HG02938 (cell line): Measurements from ENCODE around the gene EMC10.
A peak's percentile ranks its signal among the peaks of the same experiment; 100 is the strongest.
"Not testable (repeated sequence)": the region's sequence is repeated elsewhere in the genome, so short reads cannot be mapped to it uniquely, and the experiment has no call there.

Source experiments
- ATAC-seq: cut with Tn5 transposase; IDR thresholded peaks from one replicate; pipeline ENCODE4 v1.9.1; 2021; ENCODE audit warnings: mild to moderate bottlenecking, moderate library complexity; ENCODE audit not compliant: unreplicated experiment

The EMC10 gene

DNA sequence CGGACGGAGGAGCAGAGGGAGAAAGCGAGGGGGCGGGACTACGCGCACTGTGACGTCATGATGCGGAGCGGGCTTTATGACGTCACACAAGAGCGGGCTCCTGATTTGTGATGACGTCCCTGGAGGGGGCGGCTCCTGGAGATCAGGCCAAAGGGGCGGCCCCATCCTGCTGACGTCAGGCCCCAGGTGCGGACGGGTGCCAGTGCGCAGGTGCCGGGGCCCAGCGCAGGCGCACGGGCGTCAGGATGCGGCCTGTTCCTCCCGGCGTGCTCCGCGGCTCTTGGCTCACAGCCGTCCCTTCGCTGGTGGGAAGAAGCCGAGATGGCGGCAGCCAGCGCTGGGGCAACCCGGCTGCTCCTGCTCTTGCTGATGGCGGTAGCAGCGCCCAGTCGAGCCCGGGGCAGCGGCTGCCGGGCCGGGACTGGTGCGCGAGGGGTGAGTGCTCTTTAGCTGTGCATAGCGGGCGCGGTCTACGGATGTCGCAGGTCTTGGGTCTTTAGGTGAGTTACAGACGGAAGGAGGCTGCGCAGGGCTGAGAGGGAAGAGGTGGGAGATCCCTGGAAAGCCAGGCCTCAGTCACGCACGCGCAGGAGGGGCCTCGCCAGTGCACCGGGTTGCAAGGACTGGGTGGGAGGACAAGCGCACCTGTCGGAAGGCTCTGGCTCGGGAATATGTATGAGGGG is at the start of gene EMC10, which contains the start of gene GARIN5A:
Gene EMC10, plus strand, starts transcription at position 284 of the 683 bp plus-strand sequence. Its CDS starts 38 bp downstream, at position 322.
Gene GARIN5A, minus strand, starts transcription at position 625 of the 683 bp plus-strand sequence. Its CDS starts 460 bp downstream, at position 165.
- peak; percentile 77 for ATAC-seq

DNA sequence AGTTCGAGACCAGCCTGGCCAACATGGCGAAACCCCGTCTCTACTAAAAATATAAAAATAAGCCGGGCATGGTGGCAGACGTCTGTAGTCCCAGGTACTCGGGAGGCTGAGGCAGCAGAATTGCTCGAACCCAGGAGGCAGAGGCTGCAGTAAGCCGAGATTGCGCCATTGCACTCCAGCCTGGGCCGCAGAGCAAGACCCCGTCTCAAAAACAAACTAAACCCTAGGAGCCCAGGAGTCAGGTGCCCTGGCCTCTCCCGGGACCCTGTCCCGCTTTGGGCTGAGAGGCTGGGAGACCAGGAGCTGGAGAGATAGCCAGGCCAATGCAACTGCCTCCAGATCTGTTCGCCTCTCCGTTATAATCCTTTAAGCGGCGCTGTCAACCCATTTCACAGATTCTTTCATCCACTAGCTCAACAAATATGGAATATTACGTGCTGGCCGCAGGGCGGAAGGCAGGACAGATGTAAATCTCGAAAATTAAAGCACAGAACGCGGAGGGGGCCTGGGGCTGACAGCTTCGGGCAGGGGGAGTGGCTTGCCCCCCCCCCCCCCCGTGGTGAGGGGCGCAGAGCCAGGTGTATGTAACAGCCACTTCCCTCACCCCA is 48.9 kb upstream of the EMC10 start:
- no peak for ATAC-seq

DNA sequence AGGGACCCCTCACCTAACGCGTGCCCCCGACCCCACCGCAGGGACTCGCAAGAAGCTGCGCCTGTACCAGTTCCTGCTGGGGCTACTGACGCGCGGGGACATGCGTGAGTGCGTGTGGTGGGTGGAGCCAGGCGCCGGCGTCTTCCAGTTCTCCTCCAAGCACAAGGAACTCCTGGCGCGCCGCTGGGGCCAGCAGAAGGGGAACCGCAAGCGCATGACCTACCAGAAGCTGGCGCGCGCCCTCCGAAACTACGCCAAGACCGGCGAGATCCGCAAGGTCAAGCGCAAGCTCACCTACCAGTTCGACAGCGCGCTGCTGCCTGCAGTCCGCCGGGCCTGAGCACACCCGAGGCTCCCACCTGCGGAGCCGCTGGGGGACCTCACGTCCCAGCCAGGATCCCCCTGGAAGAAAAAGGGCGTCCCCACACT is 48.3 kb upstream of the EMC10 start:
- ATAC-seq = no peak

DNA sequence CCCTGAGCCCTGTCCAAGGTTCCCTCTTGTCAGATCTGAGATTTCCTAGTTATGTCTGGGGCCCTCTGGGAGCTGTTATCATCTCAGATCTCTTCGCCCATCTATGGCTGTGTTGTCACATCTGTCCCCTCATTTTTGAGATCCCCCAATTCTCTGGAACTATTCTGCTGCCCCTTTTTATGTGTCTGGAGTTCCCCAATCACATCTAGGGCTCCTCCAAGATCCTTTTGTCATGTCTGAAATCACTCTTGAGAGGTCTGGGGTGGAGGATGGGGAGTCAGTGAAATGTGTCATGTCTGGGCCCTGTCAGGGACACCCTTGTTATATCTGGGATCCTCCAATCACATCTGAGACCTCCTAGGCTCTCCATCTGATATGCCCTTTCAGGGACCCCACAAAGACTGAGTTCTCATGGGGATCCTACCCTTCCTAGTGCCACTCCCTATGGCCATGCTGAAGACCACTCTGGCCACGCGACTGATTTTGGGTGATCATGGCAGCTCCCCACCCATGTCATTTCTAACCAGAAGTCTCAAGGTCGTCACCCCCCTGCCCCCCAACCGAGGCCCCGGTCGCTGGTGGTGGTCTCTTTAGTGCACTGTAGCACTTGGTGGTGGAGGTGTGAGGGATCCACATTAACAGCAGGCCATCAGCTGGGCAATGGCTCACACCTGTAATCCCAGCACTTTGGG is 47.4 kb upstream of the EMC10 start:
- no peak for ATAC-seq

DNA sequence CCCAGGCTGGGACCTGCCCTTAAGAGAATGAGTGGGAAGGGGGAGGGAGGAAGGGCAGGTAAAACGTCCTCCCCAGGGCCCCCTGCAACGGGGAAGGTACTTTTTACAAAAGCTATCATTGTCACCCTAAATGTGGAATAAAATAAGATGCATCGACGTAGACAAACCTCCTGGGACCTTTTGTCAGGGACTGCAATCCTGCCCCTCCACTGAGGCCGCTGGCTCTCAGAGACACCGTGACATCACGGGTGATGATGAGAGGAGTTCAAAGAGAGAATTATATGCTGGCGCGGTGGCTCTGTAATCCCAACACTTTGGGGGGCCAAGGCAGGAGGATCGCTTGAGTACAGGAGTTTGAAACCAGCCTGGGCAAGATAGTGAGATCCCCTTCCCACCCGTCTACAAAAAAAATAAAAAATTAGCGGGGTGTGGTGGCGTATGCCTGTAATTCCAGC is 45.4 kb upstream of the EMC10 start:
- no peak for ATAC-seq

DNA sequence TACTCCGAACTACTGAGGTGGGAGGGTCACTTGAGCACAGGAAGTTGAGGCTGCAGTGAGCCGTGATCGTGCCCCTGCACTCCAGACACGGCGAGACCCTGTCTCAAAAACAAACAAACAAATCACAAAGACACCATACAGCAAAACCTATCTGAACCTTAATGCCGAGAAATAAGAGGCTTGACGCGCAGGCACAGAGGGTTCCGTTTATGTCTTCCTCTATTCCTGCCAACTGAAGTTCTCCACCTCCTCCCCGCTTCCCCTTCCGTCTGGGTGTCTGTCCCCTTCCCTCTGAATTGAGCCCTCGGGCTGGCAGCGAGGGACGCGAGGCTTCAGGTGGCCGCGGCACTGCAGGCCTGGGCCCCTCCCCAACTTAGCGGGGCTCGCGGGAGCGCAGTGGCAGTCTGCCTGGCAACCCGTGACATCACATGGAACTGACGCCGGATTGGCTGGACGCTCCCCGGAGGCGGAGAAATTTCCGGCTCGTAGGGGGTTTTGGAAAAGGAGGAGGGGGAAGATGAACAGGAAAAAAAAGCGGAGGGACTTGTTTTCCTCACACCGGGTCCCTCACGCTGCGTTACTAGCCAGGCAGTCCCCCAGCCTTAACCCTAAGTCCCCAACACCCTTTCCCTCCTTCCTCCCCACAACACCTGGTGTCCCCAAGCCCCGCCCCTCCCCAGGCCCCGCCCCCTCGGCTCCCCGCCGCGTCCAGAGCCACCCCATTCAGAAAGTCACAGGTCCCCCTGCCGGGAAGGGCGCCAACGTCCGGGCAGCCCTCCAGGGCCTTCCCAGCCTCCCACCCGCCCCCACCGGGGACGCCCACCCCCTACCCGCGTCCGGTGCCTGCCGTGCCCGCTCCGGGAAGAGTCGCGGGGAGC is 44.7 kb upstream of the EMC10 start:
- ATAC-seq = peak; percentile 64

DNA sequence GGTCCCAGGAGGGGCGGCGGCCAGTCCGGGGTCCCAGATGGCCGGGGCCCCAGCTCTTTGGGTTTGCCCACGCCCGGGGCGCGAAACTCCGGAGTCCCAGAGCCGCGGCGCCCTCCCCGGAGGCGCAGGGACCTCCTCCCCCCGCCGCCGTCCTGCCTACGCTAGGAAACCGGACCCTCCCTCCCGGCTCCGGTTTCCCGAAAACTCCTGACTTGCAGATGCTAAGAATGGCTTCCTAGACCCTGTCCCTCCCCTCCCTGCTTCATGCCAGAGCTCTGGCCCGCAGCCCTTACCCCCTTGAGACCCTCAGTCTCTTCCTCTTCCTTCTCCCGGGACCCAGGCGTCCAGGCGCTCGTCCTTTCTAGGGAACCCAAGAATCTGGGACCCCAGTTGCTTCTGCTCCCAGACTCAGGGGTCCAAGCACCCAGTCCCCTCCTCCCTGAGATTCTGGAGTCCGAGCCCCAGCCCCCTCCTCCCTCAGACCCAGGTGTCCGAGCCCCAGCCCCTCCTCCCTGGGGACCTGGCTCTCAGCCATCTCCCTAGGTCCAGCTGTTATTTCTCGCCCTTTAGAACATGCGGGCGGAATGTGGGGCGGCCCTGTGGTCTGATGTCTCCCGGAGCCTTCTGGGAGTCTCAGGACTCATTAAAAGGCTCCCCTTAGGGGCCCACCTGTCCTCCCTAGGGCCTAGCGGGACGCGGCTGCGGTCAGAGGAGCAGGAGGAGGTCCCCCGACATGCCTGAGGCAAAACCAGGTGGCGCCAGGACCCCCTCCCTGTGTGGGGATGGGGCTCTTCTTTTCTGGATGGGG is 43.9 kb upstream of the EMC10 start, which contains the start of gene MYBPC2:
Gene MYBPC2, plus strand, starts transcription at position 672 of the 808 bp plus-strand sequence. Its CDS starts 62 bp downstream, at position 734.
- no peak for ATAC-seq

DNA sequence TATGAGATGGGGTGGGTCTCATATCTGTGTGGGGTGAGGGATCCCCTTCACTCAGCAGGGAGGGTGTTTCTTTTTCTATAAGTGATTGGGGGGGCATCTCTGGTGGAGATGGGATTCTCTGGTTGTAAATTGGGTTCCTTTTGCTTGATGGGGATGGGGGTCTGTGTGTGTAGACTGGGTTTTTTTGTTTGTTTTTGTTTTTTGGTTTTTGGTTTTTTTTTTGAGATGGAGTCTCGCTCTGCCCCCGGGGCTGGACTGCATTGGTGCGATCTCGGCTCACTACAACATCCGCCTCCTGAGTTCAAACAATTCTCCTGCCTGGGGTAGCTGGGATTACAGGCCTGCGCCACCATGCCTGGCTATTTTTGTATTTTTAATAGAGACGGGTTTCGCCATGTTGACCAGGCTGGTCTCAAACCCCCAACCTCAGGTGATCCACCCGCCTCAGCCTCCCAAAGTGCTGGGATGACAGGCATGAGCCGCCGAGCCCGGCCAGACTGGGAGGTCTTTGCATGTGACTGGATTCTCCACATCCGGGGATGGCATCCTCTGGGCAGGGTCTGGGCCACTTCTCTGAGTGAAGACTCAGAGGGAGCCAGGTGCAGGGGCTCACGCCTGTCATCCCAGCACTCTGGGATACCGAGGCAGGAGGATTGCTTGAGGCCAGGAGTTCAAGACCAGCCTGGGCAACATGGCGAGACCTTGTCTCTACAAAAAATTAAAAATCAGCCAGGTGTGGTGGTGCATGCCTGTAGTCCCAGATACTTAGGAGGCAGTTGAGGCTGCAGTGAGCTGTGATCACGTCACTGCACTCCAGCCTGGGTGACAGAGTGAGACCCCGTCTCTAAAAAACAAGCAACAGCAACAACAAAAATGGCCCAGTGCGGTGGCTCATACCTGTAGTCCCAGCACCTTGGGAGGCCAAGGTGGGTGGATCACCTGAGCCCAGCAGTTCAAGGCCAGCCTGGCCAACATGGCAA is 42.8 kb upstream of the EMC10 start:
- no peak for ATAC-seq

DNA sequence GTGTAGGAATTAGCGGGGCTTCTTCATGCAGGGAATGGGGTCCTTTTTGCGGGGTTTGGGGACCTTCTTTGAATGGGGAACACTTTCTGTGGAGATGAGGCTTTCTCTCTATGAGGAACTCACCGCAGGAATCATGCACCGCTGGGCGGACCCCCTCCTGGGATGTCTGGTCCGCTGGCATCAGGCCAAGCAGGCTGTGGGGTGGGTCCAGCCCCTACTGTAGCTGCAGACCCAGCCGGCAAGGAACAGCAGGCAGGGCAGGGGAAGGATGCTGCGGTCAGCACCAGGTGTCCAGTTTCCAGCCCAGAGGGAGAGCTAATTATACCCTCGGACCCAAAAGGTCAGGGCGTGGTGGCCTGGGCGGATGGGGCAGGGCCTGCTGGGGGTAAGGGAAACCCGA is 41.8 kb upstream of the EMC10 start:
- ATAC-seq = no peak

DNA sequence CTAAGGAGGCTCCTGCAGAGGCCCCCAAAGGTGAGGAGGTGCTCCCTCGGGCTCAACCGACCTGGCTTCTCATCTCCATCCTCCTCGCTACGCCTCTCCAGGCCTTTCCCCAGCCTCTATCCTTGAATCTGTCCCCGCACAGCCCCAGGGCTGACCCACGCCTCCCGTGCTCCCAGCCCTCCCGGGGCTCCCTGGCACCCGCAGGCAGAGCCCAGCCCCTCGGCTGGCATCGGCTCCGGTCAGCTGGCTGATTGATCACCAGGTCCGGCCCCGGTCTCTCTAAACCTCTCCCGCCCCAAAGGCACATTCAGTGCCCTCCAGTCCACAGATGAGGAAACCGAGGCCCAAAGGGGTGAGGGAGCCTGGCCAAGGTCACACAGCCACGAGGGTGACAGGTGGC is 41.1 kb upstream of the EMC10 start:
- ATAC-seq = no peak

DNA sequence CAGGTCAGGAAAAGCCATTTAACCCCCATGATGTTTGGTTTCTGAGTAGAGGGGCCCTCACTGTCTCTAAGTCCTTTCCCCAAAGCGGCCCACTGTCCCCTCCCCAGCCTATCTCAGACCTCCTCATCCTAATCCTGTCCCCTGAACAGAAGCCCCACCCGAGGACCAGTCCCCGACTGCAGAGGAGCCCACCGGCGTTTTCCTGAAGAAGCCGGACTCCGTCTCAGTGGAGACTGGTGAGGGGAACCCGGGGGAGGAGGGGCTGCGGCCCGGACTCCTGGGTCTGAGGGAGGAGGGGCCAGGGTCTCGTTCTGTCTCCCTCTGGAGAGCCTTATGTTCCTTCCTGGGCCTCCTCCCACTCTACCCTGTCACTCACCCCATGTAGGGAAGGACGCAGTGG is 40.7 kb upstream of the EMC10 start:
- no peak for ATAC-seq

DNA sequence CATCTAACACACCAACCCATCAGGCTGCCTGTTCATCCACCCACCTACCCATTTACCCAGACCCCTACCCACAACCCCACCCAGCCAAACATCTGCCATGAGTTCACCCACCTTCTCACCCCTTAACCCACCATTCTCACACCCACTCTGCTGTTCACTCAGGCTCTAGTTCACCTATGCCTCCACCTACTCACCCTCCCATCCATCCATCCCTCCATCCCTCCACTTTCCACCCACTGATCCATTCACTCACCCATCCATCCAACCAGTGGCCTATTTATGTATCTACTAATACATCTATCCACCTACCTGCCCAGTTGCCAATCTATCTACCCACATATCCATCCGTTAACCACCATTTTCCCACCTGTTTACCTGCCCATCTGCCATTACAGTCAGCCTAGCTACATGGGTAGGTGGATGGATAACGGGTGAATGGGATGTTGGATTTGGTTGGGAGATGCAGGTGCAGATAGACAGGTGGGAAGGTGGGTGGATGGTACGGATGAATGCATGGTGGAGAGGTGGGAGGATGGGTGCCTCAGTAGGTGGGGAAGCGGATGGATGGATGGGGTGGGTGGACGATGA is 38.4 kb upstream of the EMC10 start:
- no peak for ATAC-seq

DNA sequence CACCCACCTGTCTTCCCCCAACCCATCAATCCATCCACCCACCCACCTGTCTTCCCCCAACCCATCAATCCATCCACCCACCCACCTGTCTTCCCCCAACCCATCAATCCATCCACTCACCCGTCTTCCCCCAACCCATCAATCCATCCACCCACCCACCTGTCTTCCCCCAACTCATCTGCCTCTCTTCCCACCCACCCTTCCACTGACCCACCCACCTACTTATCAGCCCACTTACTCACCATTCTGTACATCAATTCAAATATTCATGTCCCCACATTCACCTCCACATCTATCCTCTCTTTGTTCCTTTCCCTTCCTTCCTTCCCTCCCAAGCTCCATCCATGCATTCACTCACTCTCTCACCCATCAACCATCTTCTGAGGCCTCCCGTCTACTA is 37.2 kb upstream of the EMC10 start:
- ATAC-seq = not testable (repeated sequence)

DNA sequence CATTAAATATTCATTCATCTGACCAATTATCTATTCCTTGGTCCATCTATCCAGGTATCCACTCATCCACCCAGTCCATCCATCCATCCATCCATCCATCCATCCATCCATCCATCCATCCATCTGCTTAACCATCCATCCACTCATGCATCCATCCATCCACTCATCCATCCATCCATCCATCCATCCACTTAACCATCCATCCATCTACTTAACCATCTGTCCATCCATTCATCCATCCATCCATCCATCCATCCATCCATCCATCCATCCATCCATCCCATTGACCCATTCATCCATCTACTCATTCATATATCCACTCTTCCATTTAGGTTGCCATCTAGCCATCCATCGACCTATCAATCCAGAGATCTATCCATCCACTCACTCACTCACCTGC is 32.2 kb upstream of the EMC10 start:
- ATAC-seq = no peak

DNA sequence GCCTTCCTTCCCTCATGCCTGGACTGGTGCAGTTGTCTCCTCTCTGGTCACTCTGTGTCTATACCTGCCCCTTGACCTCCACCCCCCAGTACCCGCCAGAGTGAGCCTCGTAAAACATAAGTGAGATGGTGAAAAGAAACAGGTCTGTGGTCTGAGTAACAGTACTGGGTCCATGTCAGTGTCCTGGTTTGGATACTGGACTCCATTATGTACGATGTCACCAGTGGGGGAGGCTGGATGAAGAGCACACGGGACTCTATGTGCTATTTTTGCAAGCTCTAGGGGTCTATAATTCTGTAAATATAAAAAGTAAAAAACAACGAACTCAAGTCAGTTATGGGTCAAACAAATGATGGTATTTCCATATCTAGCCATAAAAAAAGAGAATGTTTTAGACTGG is 29.3 kb upstream of the EMC10 start:
- no peak for ATAC-seq

DNA sequence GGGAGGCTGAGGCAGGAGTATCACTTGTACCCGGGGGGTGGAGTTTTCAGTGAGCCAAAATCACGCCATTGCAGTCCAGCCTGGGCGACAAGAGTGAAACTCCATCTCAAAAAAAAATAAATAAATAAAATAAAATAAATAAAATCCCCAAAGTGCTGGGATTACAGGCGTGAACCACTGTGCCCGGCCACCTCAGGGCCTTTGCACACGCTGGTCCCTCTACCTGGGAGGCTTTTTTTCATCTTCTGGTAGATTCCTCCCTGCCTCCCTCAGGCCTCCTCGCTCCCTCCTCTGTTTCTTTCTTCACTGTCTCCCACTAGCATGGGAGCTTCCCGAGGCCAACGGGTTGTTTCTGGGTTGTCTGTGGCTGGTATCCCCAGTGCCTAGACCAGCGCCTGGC is 28.6 kb upstream of the EMC10 start:
- ATAC-seq = no peak

DNA sequence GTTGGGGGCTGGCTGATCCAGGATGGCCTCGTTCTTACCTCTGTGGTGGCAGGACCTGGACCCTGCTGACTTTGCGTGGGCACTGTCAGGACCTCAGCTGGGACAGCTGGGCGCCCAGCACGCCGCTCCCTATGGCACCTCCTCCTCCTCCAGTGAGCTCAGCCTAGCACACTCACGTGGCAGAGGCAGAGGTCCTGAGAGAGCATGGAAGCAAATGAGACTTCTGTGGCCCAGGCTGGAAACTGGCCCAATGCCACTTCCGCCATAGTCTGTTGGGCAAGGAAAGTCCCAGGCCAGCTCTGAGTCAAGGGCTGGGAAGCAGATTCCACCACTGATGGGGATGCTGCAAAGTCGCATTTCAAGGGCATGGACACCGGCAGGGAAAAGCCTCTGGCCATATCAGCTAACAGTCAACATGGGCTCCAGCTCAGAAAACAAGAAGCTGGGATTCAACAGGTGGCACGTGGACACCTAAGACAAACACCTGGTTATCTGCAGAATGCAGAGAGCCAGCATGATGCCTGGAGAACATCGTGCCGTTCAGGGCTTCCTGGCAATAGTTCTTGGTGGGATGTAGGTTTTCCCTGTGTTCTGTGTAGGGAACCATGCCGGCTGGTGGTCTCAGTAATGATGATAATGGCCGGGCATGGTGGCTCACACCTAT is 26.9 kb upstream of the EMC10 start:
- no peak for ATAC-seq
